GM19035 (cell line): ENCODE measurements around the gene ATG2B.
A peak's percentile ranks its signal among the peaks of the same experiment; 100 is the strongest.

Experiments
- ATAC-seq: cut with Tn5 transposase; IDR thresholded peaks from one replicate; pipeline ENCODE4 v1.9.1; 2021; ENCODE audit not compliant: unreplicated experiment

ATG2B gene

GRCh38 chr14:96362965-96363750, at the start of gene ATG2B, which contains the start of gene GSKIP:
ATG2B (minus strand) TSS chr14:96363341; CDS start chr14:96362976, 365 bp downstream.
GSKIP (plus strand) TSS chr14:96363526; CDS start chr14:96382248, 18,722 bp downstream.
- peak; percentile 66 for ATAC-seq

- no peak for ATAC-seq
Observed at GRCh38 chr14:96410119-96410518, 47.0 kb upstream of the ATG2B start.

GRCh38 chr14:96409701-96410100, 46.6 kb upstream of the ATG2B start:
- ATAC-seq: no peak

GRCh38 chr14:96408608-96409007, 45.5 kb upstream of the ATG2B start:
- no peak for ATAC-seq

- ATAC-seq: no peak
Observed at GRCh38 chr14:96407935-96408570, 44.9 kb upstream of the ATG2B start.

- no peak for ATAC-seq
Observed at GRCh38 chr14:96405677-96406076, 42.5 kb upstream of the ATG2B start.

- ATAC-seq: no peak
Observed at GRCh38 chr14:96403409-96403808, 40.3 kb upstream of the ATG2B start.

GRCh38 chr14:96400495-96400894, 37.4 kb upstream of the ATG2B start:
- no peak for ATAC-seq

- ATAC-seq: no peak
Observed at GRCh38 chr14:96399405-96399804, 36.3 kb upstream of the ATG2B start.

- ATAC-seq: no peak
Observed at GRCh38 chr14:96398921-96399320, 35.8 kb upstream of the ATG2B start.

- no peak for ATAC-seq
Observed at GRCh38 chr14:96398432-96398831, 35.3 kb upstream of the ATG2B start.

GRCh38 chr14:96394047-96394815, 31.1 kb upstream of the ATG2B start:
- no peak for ATAC-seq

GRCh38 chr14:96393071-96393691, 30.0 kb upstream of the ATG2B start:
- ATAC-seq: no peak

- peak; percentile 86 for ATAC-seq
Observed at GRCh38 chr14:96391293-96392118, 28.4 kb upstream of the ATG2B start.

GRCh38 chr14:96390965-96391292, 27.8 kb upstream of the ATG2B start:
- ATAC-seq: no peak

- ATAC-seq: no peak
Observed at GRCh38 chr14:96385385-96385784, 22.2 kb upstream of the ATG2B start.

GRCh38 chr14:96384740-96385139, 21.6 kb upstream of the ATG2B start:
- no peak for ATAC-seq

- no peak for ATAC-seq
Observed at GRCh38 chr14:96384053-96384452, 20.9 kb upstream of the ATG2B start.

- ATAC-seq: no peak
Observed at GRCh38 chr14:96383445-96383844, 20.3 kb upstream of the ATG2B start.

- no peak for ATAC-seq
Observed at GRCh38 chr14:96380735-96381134, 17.6 kb upstream of the ATG2B start.
